Epithelial cell of proximal tubule (primary cell): ENCODE results near the gene LSAMP. TPM values are rescaled to one million over a fixed set of nuclear protein-coding genes. Genes with fewer than 3 reads are reported as not detected.

Source experiments
- DNase-seq: peaks from one replicate; pipeline ENCODE4 v3.0.0-alpha.2; 2011; ENCODE audit warnings: low read depth
- H3K4me3 ChIP-seq: 2 replicates; pipeline ENCODE4 v1.5.1; 2011; ENCODE audit warnings: low read depth, mild to moderate bottlenecking, low read length
- CTCF ChIP-seq: conservative IDR thresholded peaks from 2 replicates; pipeline ENCODE4 v1.5.1; 2012; ENCODE audit warnings: low read depth, mild to moderate bottlenecking, low read length
- total RNA-seq: library from RNA; depleted of rRNA; stranded (reverse); fragments of >200 nt; gene quantifications from 2 replicates; pipeline ENCODE4 v1.2.3, GENCODE V29; 2015

Gene LSAMP
- total RNA-seq, 1 donor from 2014 or later = 5.1 TPM

GRCh38 chr3:115958526-115958925, 486.8 kb downstream of the LSAMP start:
- no peak for DNase-seq
- no peak overlapping the region for H3K4me3 ChIP-seq

GRCh38 chr3:115947325-115947724, 498.0 kb downstream of the LSAMP start:
- DNase-seq = no peak
- no peak overlapping the region for H3K4me3 ChIP-seq
- TF ChIP-seq CTCF = no peak

More at GRCh38 chr3:115958526-115958925, 486.8 kb downstream of the LSAMP start:
- TF ChIP-seq CTCF = no peak

GRCh38 chr3:115943579-115943978, 501.7 kb downstream of the LSAMP start:
- no peak for TF ChIP-seq CTCF
- H3K4me3 ChIP-seq = no peak overlapping the region

GRCh38 chr3:115937054-115937453, 508.2 kb downstream of the LSAMP start:
- peak; percentile 60 for TF ChIP-seq CTCF
- no peak overlapping the region for H3K4me3 ChIP-seq
- DNase-seq = no peak

More at GRCh38 chr3:115943579-115943978, 501.7 kb downstream of the LSAMP start:
- DNase-seq = no peak

- no peak for TF ChIP-seq CTCF
- no peak for DNase-seq
- no peak overlapping the region for H3K4me3 ChIP-seq
These were observed 512.5 kb downstream of the LSAMP start for GRCh38 chr3:115932807-115933206.

GRCh38 chr3:115931581-115931980, 513.7 kb downstream of the LSAMP start:
- no peak overlapping the region for H3K4me3 ChIP-seq
- DNase-seq = no peak
- TF ChIP-seq CTCF = no peak

- no peak for DNase-seq
- no peak for TF ChIP-seq CTCF
- H3K4me3 ChIP-seq = no peak overlapping the region
These were observed 514.4 kb downstream of the LSAMP start for GRCh38 chr3:115930922-115931321.
